Stimulated activated naive CD8-positive, alpha-beta T cell treated with anti-CD3 and anti-CD28 coated beads, Interleukin-15, amount 100 ng/mL, for 72 hours (primary cell): ENCODE measurements around the gene EXD3.
"Not testable (repeated sequence)": the region's sequence is repeated elsewhere in the genome, so short reads cannot be mapped to it uniquely, and the experiment has no call there.

Experiments
- ATAC-seq: fragments of 150-1000 bp; cut with Tn5 transposase; 2 replicates; pipeline ENCODE4 v1.10.0; 2021; ENCODE audit warnings: mild to moderate bottlenecking, moderate library complexity
- DNase-seq, 2 donors: peaks; one replicate each; pipeline ENCODE4 v3.0.0; 2021 to 2022
- H3K27ac Mint-ChIP-seq, 2 donors: one replicate each; pipeline ENCODE4 v1.8.0; 2022; ENCODE audit warnings: mild to moderate bottlenecking in 2 of 2, mixed read lengths in 2 of 2, moderate library complexity in 2 of 2
- H3K27me3 Mint-ChIP-seq: one replicate; pipeline ENCODE4 v1.8.0; 2022; ENCODE audit warnings: mixed read lengths
- H3K4me1 Mint-ChIP-seq: one replicate; pipeline ENCODE4 v1.8.0; 2022; ENCODE audit warnings: mild to moderate bottlenecking, mixed read lengths
- H3K4me3 Mint-ChIP-seq, 2 donors: one replicate each; pipeline ENCODE4 v1.8.0; 2022; ENCODE audit warnings: mild to moderate bottlenecking in 2 of 2, mixed read lengths in 2 of 2, moderate library complexity in 1 of 2
- H3K9me3 Mint-ChIP-seq, 2 donors: one replicate each; pipeline ENCODE4 v1.8.0; 2022; ENCODE audit warnings: mixed read lengths in 2 of 2

EXD3 gene

DNA sequence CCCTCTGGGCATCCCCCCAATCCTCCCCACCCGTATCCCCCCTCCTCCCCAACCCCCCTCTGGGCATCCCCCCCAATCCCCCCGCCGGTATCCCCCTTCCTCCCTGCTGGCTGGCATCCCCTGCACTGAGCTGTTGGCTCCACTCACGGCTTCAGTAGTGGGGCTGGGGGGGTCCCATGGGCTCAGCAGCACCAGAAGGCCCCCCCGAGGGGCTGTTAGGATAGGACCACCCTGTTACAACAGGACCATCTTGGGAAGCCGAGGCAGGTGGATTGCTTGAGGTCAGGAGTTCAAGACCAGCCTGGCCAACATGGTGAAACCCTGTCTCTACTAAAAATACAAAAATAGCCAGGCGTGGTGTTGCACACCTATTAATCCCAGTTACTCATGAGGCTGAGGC is 42.4 kb downstream of the EXD3 start:
- DNase-seq: no peak
- Mint-ChIP-seq H3K9me3 (no peaks in the 10 kb centered on the region), H3K4me1 (no peaks in the 10 kb centered on the region)

DNA sequence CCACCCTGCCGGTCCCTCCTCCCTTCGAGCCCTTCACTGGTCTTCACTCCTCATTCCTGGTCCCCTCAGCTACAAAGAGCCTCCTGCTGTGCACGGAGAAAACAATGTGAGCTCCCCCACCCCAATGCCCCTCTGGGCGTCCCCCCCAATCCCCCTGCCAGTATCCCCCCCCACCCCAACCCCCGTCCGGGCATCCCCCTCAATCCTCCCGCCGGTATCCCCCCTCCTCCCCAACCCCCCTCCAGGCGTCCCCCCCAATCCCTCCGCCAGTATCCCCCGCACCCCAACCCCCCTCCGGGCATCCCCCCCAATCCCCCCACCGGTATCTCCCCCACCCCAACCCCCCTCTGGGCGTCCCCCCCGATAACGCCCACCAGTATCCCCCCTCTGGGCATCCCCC is 42.8 kb downstream of the EXD3 start:
- H3K27me3 Mint-ChIP-seq: no peaks in the 10 kb centered on the region
- DNase-seq (no peak), ATAC-seq (no peak)
- H3K27ac Mint-ChIP-seq: no peak overlapping the region
- no peaks in the 10 kb centered on the region for H3K9me3 Mint-ChIP-seq
- H3K4me3 Mint-ChIP-seq: no peak overlapping the region
- H3K4me1 Mint-ChIP-seq: no peaks in the 10 kb centered on the region

More for the DNA sequence above, 42.4 kb downstream of the EXD3 start:
- H3K27me3 Mint-ChIP-seq: no peaks in the 10 kb centered on the region
- ATAC-seq: no peak
- H3K27ac Mint-ChIP-seq: no peak overlapping the region
- no peak overlapping the region for H3K4me3 Mint-ChIP-seq

GRCh38 chr9:137379761-137380161 is 43.2 kb downstream of the EXD3 start:
- Mint-ChIP-seq H3K27me3 (no peaks in the 10 kb centered on the region), H3K9me3 (no peaks in the 10 kb centered on the region), H3K4me3 (no peak overlapping the region), H3K27ac (no peak overlapping the region), H3K4me1 (no peaks in the 10 kb centered on the region)
- DNase-seq (no peak), ATAC-seq (no peak)

- not testable (repeated sequence) for H3K27me3 Mint-ChIP-seq, H3K4me1 Mint-ChIP-seq, H3K9me3 Mint-ChIP-seq, H3K4me3 Mint-ChIP-seq, H3K27ac Mint-ChIP-seq, ATAC-seq, DNase-seq
These were observed 44.1 kb downstream of the EXD3 start for GRCh38 chr9:137378688-137379410.

DNA sequence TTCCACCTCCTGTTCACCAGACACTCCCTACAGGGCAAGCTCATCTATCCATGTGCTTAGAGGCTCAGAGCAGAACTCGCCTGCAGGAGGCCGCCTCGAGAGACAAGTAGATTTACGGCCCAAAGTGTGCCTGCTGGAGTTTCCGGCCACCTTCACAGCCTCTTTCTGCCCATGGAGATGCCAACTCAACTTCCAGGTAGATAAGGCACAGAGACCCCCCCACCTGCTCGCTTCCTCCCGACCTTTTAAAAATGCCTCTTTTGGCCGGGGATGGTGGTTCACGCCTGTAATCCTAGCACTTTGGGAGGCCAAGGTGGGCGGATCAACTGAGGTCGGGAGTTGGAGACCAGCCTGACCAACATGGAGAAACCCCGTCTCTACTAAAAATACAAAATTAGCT is 46.6 kb downstream of the EXD3 start:
- ATAC-seq (no peak), DNase-seq (no peak)
- Mint-ChIP-seq H3K27ac (no peak overlapping the region), H3K9me3 (no peaks in the 10 kb centered on the region), H3K27me3 (no peaks in the 10 kb centered on the region), H3K4me3 (no peak overlapping the region), H3K4me1 (no peaks in the 10 kb centered on the region)

DNA sequence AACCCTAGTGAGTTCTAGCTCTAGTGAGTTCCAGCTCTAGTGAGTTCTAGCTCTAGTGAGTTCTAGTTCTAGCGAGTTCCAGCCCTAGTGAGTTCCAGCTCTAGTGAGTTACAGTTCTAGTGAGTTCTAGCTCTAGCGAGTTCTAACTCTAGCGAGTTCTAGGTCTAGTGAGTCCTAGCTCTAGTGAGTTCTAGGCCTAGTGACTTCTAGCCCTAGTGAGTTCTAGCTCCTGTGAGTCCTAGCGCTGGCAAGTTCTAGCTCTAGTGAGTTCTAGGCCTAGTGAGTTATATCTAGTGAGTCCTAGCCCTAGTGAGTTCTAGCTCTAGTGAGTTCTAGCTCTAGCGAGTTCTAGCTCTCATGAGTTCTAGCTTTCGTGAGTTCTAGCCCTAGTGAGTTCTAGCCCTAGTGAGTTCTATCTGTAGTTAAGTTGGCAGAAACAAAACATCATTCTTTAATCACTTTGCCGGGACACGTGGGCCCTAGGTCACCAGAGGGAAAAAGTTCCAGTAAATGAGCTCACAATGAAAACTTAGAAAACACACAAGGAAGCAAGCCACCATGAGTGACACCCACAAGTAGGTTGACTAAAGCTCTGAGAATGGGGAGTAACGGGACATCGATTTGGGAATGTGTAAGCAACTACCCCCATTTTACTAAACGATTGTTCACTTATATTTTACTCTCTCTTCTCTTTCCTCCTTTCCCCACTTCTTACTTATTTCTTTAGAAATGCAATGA is 47.5 kb downstream of the EXD3 start:
- Mint-ChIP-seq H3K9me3 (no peaks in the 10 kb centered on the region), H3K27me3 (no peaks in the 10 kb centered on the region), H3K4me3 (no peak overlapping the region), H3K27ac (no peak overlapping the region), H3K4me1 (no peaks in the 10 kb centered on the region)
- no peak for DNase-seq
- ATAC-seq: no peak

GRCh38 chr9:137374131-137374845 is 48.7 kb downstream of the EXD3 start:
- DNase-seq (no peak), ATAC-seq (no peak)
- H3K27ac Mint-ChIP-seq: no peak overlapping the region
- H3K4me1 Mint-ChIP-seq: no peaks in the 10 kb centered on the region
- no peaks in the 10 kb centered on the region for H3K9me3 Mint-ChIP-seq
- H3K4me3 Mint-ChIP-seq: no peak overlapping the region
- H3K27me3 Mint-ChIP-seq: no peaks in the 10 kb centered on the region

DNA sequence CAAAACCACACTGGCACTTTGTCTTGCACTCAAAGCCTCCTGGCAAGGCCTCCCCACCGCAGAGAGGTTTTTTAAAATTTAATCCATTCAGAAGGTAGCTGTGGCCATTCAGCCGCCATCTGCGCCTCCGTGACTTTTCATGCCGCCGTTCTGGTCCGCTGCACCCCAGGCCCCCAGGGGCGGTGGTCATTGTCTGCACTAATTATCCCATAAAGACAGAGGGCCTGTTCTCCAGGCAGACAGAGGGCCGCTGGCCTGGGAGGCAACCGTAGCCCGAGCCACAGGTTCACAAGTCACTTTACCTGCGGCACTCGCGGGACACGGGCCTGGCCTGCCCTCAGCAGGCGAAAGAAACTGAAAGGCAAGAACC is 49.4 kb downstream of the EXD3 start:
- Mint-ChIP-seq H3K4me3 (no peak overlapping the region), H3K4me1 (no peaks in the 10 kb centered on the region)

GRCh38 chr9:137372693-137373610 is 50.0 kb downstream of the EXD3 start:
- Mint-ChIP-seq H3K27ac (no peak overlapping the region), H3K4me1 (no peaks in the 10 kb centered on the region), H3K27me3 (no peaks in the 10 kb centered on the region), H3K4me3 (no peak overlapping the region), H3K9me3 (no peaks in the 10 kb centered on the region)
- DNase-seq (no peak), ATAC-seq (no peak)

More for the DNA sequence above, 49.4 kb downstream of the EXD3 start:
- Mint-ChIP-seq H3K9me3 (no peaks in the 10 kb centered on the region), H3K27ac (no peak overlapping the region), H3K27me3 (no peaks in the 10 kb centered on the region)
- no peak for ATAC-seq
- DNase-seq: no peak

DNA sequence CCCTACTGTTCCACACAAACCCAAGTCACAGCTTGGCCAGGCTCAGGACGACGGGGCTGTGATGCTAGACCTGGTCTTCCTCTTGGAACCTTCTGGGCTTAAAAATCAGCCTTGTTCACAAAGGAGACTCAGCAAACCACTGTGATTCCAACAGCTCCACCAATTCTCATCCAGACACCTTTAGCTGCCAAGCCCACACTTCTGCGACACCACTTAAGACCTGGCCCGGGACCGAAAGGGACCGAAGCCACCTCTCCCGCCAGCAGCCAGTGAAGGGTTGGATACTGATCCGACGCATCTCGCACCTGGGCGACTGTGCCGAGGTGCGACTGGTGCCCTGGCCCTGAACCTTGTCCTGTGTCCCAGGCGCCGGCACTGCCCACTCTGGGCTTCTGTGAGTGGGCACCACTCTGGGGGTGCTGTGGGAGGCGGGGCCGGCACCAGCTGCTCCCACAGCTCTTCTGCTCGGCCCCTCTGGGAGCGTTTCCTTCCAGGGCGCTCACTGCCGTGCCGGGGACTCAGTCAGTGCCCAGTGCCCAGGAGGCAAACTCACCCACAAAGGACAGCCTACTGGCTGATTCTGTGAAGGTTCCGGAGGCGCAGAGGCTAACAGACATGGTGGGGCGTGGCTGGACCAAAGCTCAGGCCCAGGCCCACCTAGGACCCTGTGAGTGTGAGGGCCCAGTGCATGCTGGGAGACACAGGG is 50.9 kb downstream of the EXD3 start:
- Mint-ChIP-seq H3K9me3 (no peaks in the 10 kb centered on the region), H3K27ac (no peak overlapping the region), H3K4me1 (no peaks in the 10 kb centered on the region), H3K4me3 (no peak overlapping the region), H3K27me3 (no peaks in the 10 kb centered on the region)
- DNase-seq (no peak), ATAC-seq (no peak)

DNA sequence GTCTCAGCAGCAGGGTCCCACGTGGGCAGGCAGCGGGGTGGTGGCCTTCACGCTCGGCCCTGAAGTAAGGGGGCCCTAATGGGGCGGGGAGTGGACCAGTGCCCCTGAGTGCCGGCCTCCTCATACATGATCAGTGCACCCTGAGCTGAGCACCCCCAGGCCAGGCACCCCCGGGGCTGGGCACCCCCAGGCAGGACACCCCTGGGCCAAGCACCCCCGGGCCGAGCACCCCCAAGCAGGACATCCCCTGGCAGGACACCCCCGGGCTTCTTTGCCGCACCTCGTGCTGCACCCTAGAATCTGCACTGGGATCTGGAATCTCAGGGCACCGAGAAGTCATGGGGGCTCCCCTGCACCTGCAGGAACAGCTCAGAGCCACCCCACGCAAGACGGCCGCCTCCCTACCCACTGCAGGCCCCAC is 51.4 kb downstream of the EXD3 start:
- no peak overlapping the region for H3K27ac Mint-ChIP-seq
- no peak overlapping the region for H3K4me3 Mint-ChIP-seq
- H3K27me3 Mint-ChIP-seq: no peaks in the 10 kb centered on the region
- H3K4me1 Mint-ChIP-seq: no peaks in the 10 kb centered on the region
- ATAC-seq (peak; percentile 19), DNase-seq (no peak)
- no peaks in the 10 kb centered on the region for H3K9me3 Mint-ChIP-seq

DNA sequence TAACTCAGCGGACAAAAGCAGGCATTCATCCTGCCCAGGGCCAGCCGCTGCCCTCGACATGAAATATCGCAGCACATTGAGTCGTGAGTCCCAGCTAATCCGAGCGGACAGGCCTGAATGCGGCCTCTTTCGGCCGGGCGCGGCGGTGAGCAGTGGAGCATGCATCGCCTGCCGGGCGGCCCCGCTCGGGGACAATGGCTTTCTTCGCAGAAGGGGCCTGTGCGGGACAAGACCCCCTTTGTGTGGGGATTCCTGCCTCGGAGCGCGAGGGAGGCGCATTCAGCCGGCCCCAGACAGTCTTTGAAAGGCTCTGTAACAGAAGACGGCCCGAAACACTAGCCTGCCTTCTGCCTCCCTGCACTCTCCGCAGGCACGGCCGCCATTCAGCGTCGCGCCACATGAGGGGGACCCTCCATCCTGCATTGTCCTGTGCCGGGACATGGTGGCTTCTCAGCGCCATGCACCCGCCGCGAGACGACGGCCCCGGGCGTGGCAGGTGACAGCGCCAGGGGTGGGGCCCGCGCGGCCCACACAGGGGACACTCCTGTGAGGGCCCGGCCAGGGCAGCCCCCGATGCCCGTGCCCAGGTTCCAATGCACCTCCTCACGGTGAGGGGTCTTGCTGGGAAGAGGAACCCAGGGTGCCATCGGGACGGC is 52.0 kb downstream of the EXD3 start:
- no peak overlapping the region for H3K4me3 Mint-ChIP-seq

GRCh38 chr9:137369911-137370764 is 52.8 kb downstream of the EXD3 start:
- DNase-seq: no peak
- H3K4me3 Mint-ChIP-seq: no peak overlapping the region
- no peak for ATAC-seq
- H3K9me3 Mint-ChIP-seq: no peaks in the 10 kb centered on the region
- H3K27me3 Mint-ChIP-seq: no peaks in the 10 kb centered on the region
- H3K4me1 Mint-ChIP-seq: no peaks in the 10 kb centered on the region
- no peak overlapping the region for H3K27ac Mint-ChIP-seq

More for the DNA sequence above, 52.0 kb downstream of the EXD3 start:
- Mint-ChIP-seq H3K4me1 (no peaks in the 10 kb centered on the region), H3K27ac (no peak overlapping the region), H3K9me3 (no peaks in the 10 kb centered on the region), H3K27me3 (no peaks in the 10 kb centered on the region)
- ATAC-seq (peak; percentile 24), DNase-seq (no peak)
